ENCODE results near the gene NTS. TPM values are rescaled to one million over a fixed set of nuclear protein-coding genes. Genes with fewer than 3 reads are reported as not detected.

Gene NTS
- 9.1 and 16.2 TPM in 2 replicates for total RNA-seq

GRCh38 chr12:85874031-85874461 is at the start of gene NTS:
Gene NTS (plus strand): TSS chr12:85874295. CDS start chr12:85874404, 109 bp downstream.

DNA sequence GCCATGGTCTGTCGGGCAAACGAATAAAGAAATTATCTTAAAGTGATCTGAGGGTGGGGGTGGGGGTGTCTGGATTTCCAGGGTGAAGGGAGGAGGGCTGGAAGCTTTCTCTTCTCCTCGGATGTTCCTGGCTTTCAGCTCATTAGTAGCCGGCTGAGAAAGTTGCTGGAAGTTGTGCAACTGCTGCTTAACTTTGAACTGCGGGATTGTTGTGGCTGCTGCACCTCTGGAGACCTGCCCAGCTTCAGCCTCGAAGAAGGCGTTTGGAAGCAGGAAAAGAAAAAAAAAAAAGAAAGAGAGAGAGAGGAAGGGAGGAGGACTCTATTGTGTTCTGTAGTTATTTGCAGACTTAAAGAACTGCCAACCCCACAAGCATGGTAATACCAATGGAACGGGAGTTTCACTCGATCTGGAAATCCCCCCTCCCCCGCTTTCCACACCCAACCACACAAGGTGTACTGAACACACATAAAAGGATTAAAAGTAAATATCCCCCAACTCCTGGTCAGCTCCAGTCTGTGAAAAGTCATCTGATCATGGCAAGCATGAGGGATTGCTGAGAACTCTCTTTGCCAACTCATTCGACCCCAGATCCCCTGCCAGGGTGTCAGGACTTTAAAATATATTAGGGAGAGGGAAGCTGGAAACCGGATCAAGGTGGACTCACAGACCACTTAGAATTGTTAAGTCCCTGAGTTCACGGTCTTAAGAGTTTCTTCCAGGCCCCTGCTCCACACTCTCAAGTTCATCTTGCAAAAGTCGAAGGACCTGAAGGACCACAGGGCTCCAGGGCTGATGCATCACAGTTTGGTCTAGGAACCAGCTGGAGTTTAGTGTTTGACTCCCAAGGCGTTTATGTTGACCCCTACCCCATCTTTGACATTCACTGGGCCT is 37.7 kb upstream of the NTS start, which contains the start of gene RASSF9:
TSS of gene RASSF9 (minus strand) at position 213 of the 894 bp plus-strand sequence. CDS start at position 5, 208 bp downstream.

Other genes with a start within 250 kb of the NTS start
- 2.9 and 6.1 TPM in 2 replicates for gene RASSF9, start 37.9 kb upstream of the NTS start, total RNA-seq